Activated B cell treated with CpG ODN at 0.5 μM for 24 hours (primary cell): ENCODE measurements around the gene SART3. TPM values are rescaled to one million over a fixed set of nuclear protein-coding genes. Genes with fewer than 3 reads are reported as not detected.
A peak's percentile ranks its signal among the peaks of the same experiment; 100 is the strongest.

Experiments
- ATAC-seq: fragments of 200-7000 bp; cut with Tn5 transposase; one replicate; pipeline ENCODE4 v1.10.0; 2021; ENCODE audit warnings: low read depth, mild to moderate bottlenecking, moderate library complexity
- CTCF ChIA-PET: fragments of 350-600 bp; sonication (Branson Sonifier 250); formaldehyde crosslinking; loops from one replicate; lab custom pipeline; 2021; ENCODE audit warnings: antibody characterized with exemption; lab: Charles Lee
- POLR2A ChIA-PET: fragments of 350-600 bp; sonication (Branson Sonifier 250); formaldehyde crosslinking; loops from one replicate; lab custom pipeline; 2021; ENCODE audit warnings: antibody characterized with exemption; lab: Charles Lee
- DNase-seq: peaks from one replicate; pipeline ENCODE4 v3.0.0; 2022
- H3K27ac Mint-ChIP-seq: one replicate; pipeline ENCODE4 v1.8.0; 2020; ENCODE audit warnings: mixed read lengths
- H3K27me3 Mint-ChIP-seq: one replicate; pipeline ENCODE4 v1.8.0; 2021; ENCODE audit warnings: mixed read lengths
- H3K36me3 Mint-ChIP-seq: one replicate; pipeline ENCODE4 v1.8.0; 2021; ENCODE audit warnings: low read depth, mixed read lengths
- H3K4me1 Mint-ChIP-seq: one replicate; pipeline ENCODE4 v1.8.0; 2021; ENCODE audit warnings: mixed read lengths
- H3K4me3 Mint-ChIP-seq: one replicate; pipeline ENCODE4 v1.8.0; 2020; ENCODE audit warnings: mild to moderate bottlenecking, mixed read lengths
- H3K9me3 Mint-ChIP-seq: one replicate; pipeline ENCODE4 v1.8.0; 2020; ENCODE audit warnings: mixed read lengths
- CTCF ChIP-seq: fragments of 200-600 bp; IDR thresholded peaks from one replicate; pipeline ENCODE4 v1.8.0; 2022; ENCODE audit warnings: antibody characterized with exemption, mild to moderate bottlenecking
- intact Hi-C: fragments of 100-400 bp; cut with micrococcal nuclease; formaldehyde crosslinking; loops from one replicate; pipeline ENCODE4 v1.15.1; 2024
- total RNA-seq: library from RNA; stranded (reverse); gene quantifications from 2 replicates; pipeline ENCODE4 v1.2.3, GENCODE V29; 2022

The SART3 gene
- total RNA-seq, 1 donor from 2014 or later, result 107 TPM

GRCh38 chr12:108547686-108548085 lies 13.3 kb downstream of the SART3 start:
- Mint-ChIP-seq H3K4me1 (peaks cover 31% of the 10 kb centered on the region), H3K9me3 (no peaks in the 10 kb centered on the region), H3K27ac (peak overlapping the region; percentile 12), H3K36me3 (peaks cover 63% of the 10 kb centered on the region), H3K27me3 (no peaks in the 10 kb centered on the region), H3K4me3 (no peak overlapping the region)
- DNase-seq (no peak), ATAC-seq (no peak)
- no peak for TF ChIP-seq CTCF
- CTCF ChIA-PET, result interaction anchor here (1.1 kb wide), 1 partner anchor 403 kb away, joined by 3 read pairs; no protein-coding TSS in a partner anchor
- intact Hi-C loops, result no loop called here
- POLR2A ChIA-PET, result interaction anchor here (2.6 kb wide), 1 partner anchor 14 kb away, joined by 17 read pairs; the partner anchor contains the start of genes ISCU and SART3

- Mint-ChIP-seq H3K27me3 (no peaks in the 10 kb centered on the region), H3K4me1 (peaks cover 27% of the 10 kb centered on the region), H3K36me3 (peaks cover 74% of the 10 kb centered on the region), H3K9me3 (no peaks in the 10 kb centered on the region), H3K27ac (peak overlapping the region; percentile 68), H3K4me3 (no peak overlapping the region)
- DNase-seq (no peak), ATAC-seq (no peak)
- intact Hi-C loops, result no loop called here
- POLR2A ChIA-PET, result no interaction called here
- TF ChIP-seq CTCF, result no peak
- CTCF ChIA-PET, result no interaction called here
Measured at GRCh38 chr12:108543652-108544051, 17.3 kb downstream of the SART3 start.

DNA sequence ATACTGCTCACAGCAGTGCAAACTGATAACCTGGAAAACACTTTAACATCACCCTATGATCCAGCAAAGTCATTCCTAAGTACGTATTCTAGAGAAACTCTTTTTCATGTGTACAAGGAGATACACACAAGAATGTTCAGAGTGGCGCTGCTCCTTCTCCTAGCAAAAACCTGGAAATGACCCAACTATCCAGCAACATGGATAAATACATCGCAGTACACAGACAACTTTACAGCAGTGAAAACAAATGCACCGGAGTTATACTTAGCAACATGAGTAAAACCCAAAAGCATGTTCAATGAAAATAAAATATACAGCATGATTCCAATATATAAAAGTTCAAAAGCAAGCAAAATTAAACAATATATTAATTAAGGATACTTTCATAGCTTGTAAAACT lies 18.7 kb downstream of the SART3 start:
- ATAC-seq (no peak), DNase-seq (no peak)
- H3K4me1 Mint-ChIP-seq, result peaks cover 20% of the 10 kb centered on the region
- peak overlapping the region; percentile 81 for H3K27ac Mint-ChIP-seq
- no peaks in the 10 kb centered on the region for H3K9me3 Mint-ChIP-seq
- no peak for TF ChIP-seq CTCF
- POLR2A ChIA-PET, result interaction anchor here (2.1 kb wide), 1 partner anchor 19 kb away, joined by 12 read pairs; the partner anchor contains the start of genes ISCU and SART3
- no peak overlapping the region for H3K4me3 Mint-ChIP-seq
- CTCF ChIA-PET, result no interaction called here
- H3K27me3 Mint-ChIP-seq, result no peaks in the 10 kb centered on the region
- peaks cover 76% of the 10 kb centered on the region for H3K36me3 Mint-ChIP-seq
- intact Hi-C loops, result no loop called here

- intact Hi-C loops, result no loop called here
- H3K36me3 Mint-ChIP-seq, result peaks cover 80% of the 10 kb centered on the region
- H3K9me3 Mint-ChIP-seq, result no peaks in the 10 kb centered on the region
- DNase-seq, result no peak
- H3K4me1 Mint-ChIP-seq, result peaks cover 20% of the 10 kb centered on the region
- no peaks in the 10 kb centered on the region for H3K27me3 Mint-ChIP-seq
- H3K27ac Mint-ChIP-seq, result no peak overlapping the region
- CTCF ChIA-PET, result interaction anchor here (0.6 kb wide), 1 partner anchor 857 kb away, joined by 3 read pairs; no protein-coding TSS in a partner anchor
- H3K4me3 Mint-ChIP-seq, result no peak overlapping the region
- ATAC-seq, result no peak
- no peak for TF ChIP-seq CTCF
- POLR2A ChIA-PET, result no interaction called here
Measured at GRCh38 chr12:108538616-108539195, 22.3 kb downstream of the SART3 start.

- no peak for DNase-seq
- peaks cover 20% of the 10 kb centered on the region for H3K4me1 Mint-ChIP-seq
- H3K9me3 Mint-ChIP-seq, result no peaks in the 10 kb centered on the region
- TF ChIP-seq CTCF, result no peak
- intact Hi-C loops, result no loop called here
- ChIA-PET POLR2A (no interaction called here), CTCF (interaction anchor here (0.6 kb wide), 1 partner anchor 857 kb away, joined by 3 read pairs; no protein-coding TSS in a partner anchor)
- no peak overlapping the region for H3K4me3 Mint-ChIP-seq
- ATAC-seq, result no peak
- H3K36me3 Mint-ChIP-seq, result peaks cover 80% of the 10 kb centered on the region
- H3K27me3 Mint-ChIP-seq, result no peaks in the 10 kb centered on the region
- H3K27ac Mint-ChIP-seq, result no peak overlapping the region
Measured at GRCh38 chr12:108538146-108538545, 22.8 kb downstream of the SART3 start.
